HG03039 (cell line): ENCODE results near the gene WNT7A.
"Not testable (repeated sequence)": the region's sequence is repeated elsewhere in the genome, so short reads cannot be mapped to it uniquely, and the experiment has no call there.

Source experiments
- ATAC-seq: cut with Tn5 transposase; IDR thresholded peaks from one replicate; pipeline ENCODE4 v1.9.1; 2021; ENCODE audit warnings: mild to moderate bottlenecking, moderate library complexity; ENCODE audit not compliant: unreplicated experiment

The WNT7A gene

DNA sequence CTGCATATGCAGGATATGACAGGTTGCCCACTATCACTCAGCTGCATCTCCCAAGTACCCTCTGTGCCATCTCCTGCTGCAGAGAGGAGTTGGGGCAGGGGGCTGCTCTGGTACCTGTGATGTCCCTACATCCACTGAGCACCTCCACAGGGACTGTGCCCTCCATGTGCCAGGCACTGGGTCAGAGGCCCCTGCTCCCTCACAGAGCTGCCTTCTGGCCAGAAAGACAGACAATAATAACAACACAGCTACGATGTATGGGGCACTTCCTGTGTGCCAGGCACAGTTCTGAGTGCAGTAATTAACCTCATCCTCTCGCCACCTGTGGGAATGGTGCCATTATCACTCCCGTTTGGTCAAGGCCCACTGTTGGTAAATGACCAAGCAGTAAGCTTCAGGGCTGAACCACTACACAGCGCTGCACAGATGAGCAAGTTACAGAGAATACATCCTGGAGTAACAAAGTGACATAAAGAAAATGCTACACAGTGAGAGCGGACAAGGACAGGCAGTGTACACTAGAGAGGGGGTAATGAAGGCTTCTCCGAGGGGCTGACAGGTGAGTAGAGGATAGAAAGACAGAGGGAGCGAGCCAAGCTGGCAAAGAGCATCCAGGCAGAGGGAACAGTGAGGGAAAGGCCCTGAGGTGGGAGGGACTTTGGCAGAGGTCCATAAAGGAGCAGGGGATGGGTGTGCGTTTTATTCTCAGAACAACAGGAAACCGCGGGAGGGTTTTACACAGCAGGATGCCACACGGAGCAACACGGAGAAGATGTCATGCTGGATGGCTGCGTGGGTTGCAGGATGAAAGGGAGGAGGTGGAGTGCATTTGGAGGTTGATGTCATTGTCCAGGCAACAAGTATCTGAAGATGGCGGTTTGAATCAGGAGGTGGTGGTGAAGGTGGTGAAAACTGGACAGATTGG lies 13.6 kb downstream of the WNT7A start:
- ATAC-seq, result no peak

DNA sequence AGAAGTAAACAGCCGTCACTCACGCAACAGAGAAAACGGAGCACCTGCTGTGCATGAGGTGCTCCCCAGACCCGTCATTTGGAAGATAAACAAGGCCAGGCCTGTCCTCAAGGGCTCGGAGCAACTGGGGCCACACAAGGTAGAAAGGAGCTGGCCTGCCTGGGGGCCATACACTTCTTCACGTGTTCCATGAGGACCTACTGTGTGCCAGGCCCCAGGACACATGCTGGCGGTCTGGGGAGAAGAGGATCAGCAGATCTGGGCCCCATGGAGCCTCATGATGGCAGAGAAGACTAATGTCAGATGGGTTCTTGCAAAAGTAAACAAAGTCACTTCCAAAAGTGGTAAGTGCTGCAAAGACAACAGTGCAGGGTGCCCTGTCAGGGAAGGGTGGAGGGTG lies 14.3 kb downstream of the WNT7A start:
- ATAC-seq, result no peak

- no peak for ATAC-seq
Observed at GRCh38 chr3:13865106-13865505, 14.8 kb downstream of the WNT7A start.

GRCh38 chr3:13863965-13864595 lies 15.8 kb downstream of the WNT7A start:
- no peak for ATAC-seq

DNA sequence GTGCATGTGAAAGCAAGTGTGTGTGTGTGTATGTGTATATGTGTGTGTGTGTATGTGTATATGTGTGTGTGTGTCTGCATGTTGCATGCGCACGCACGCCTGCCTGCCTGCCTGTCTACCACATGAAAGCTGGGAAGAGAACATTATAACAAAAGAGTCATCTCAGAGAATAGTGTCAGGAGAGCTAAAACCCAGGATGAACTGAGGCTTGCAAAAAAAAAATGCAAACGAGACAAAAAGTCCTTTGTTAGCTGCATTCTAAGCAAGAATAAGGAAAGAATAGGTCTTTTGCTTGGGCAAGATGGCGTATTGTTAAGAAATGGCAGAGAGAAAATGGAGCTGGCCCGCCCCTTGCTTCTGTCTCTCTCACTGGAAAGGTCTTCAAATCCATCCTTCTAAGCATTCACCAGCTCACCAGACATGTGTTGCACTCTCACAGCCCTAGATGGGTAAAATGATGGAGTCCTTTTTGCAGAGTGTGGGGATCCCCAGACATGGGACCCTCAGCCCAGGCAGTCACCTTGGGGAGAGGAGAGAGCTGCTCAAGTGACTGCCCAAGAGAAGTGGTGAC lies 16.4 kb downstream of the WNT7A start:
- ATAC-seq, result no peak

DNA sequence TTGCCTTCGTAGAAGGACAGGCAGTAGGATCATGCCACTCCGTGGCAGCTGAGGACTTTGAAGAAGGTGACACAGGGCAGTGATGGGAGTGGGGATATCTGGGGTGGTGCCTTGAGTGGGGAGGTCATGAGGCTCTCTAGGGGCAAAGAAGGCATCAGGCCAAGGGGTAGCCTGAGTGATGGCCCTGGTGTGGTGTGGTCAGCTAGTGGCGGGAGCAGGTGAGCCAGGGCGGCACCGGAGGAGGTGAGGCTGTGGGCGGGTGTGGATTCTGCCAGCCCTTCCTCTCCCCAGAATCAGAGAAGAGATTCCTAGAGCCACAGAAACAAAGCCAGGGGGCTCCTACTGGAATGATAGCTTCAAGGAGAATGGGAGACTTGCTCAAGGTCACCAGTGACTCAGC lies 18.4 kb downstream of the WNT7A start:
- no peak for ATAC-seq

DNA sequence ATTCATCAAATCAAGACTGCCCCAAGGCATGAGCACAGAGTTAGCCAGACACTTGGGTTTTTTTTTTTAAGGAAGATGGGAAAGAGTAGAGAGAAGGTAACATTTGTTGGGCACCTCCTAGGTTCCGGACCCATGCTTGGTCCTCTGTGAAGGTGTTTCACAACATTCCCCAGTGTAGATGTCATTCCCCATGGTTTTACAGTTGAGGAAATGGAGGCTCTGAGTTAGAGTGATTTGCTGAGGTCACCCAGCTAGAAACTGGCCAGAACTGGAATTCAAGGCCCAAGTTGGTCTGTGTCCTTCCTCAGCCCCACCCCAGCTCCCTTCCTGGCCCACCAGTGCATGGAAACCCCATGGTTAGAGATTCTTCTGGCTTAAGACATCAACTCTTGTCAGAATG lies 19.9 kb downstream of the WNT7A start:
- no peak for ATAC-seq

DNA sequence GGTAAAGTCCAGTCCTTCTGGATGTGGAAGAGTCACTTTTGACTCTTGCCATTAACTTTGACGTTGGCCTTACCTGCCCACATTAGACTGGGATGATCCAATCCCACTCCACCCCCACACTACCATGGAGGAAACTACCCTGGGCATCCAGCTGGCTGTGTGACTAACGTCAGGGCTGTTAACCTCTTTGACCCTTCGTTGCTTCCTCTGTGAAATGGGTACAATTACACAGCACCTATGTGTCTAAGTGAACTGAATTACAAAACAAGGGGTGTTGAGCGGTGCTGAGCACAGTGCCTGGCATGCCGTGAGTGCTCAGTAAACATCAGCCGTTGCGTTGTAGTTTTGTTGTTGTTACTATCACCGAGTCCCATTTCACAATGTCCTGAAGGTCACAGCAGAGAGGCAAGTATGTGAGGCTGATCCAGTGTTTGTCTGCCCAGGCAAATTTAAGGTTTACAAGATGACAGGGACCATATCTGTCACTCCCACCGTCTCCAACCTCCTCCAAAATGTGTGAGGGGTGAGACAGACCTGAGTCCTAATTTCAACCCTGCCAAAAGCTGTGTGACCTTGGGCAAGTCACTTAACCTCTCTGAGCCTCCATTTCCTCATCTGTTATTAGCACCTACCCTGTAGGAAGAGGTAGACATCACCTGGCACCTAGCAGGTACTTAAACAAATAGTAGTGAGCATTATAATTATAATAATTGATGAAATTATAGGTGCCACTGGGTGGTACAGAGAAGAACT lies 20.9 kb downstream of the WNT7A start:
- ATAC-seq, result no peak

GRCh38 chr3:13857702-13858380 lies 22.0 kb downstream of the WNT7A start:
- ATAC-seq, result no peak

- ATAC-seq, result not testable (repeated sequence)
Observed at GRCh38 chr3:13856628-13857027, 23.2 kb downstream of the WNT7A start.

DNA sequence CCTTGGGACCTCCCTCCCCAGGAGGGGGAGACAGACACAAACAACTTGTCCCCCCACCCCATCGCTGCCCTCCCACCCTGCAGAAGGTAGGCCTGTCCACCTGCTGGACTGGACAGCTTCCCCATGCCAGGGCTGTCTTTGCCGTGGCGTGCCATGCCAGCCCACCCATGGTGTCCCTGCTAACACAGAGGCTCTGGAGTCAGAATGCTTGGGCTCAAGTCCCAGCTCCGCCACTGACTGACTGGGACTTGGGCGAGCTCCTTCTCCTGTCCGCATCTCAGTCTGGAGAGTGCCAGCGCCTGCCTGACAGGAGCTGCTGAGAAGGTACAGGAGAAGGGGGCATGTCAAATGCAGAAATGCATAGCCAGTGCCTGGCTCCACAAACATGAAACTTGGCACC lies 23.9 kb downstream of the WNT7A start:
- no peak for ATAC-seq

- ATAC-seq, result no peak
Observed at GRCh38 chr3:13854492-13854891, 25.4 kb downstream of the WNT7A start.

DNA sequence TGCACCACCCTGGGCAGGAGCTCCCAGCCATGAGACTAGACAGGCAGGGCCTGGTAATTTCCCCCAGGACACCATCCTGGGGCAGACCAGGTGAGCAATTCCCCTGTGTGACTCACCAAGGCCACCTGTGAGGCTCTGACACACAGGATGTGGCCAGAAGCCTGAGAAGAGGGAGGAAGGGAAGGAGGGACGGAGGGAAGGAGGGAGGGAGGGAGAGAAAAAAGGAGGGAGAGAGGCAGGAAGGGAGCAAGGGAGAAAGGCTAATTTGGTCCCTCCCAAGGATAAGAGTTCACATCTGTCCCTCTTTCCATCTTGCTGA lies 25.9 kb downstream of the WNT7A start:
- ATAC-seq, result no peak

DNA sequence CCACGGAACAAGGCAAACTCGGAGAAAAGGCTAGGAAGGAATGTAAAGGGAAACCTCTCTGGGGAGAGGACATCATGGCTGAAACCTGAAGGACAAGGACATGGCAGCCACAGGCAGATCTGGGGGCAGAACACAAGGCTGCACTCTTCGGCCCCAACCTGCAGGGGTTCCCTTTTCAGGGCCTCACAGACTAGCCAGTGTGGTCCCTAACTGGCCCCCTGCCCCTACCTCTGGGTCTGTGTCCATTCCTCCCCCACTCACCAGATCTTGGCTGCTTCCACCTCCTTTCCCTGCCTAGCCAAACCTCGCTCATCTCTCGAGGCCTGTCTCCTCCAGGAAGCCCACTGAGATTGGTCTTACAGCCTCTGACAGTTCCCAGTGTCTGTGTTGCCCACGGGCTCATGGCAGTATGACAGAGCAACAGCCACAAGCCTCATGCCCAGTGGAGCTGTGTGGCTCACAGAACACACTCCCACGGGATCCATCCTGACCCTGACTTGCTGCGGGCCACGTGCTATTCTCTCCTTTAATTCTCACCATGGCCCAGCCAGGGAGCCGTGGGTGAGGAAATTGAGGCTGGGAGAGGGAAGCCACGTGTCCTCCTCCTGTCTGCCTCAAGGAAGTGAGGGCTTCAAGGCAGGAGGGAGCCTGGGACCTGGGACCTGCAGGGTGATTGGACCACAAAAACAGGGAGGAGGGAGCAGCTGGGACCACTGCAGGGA lies 26.5 kb downstream of the WNT7A start:
- no peak for ATAC-seq

GRCh38 chr3:13852638-13853009 lies 27.2 kb downstream of the WNT7A start:
- no peak for ATAC-seq

GRCh38 chr3:13851997-13852637 lies 27.8 kb downstream of the WNT7A start:
- ATAC-seq, result no peak

GRCh38 chr3:13851091-13851849 lies 28.6 kb downstream of the WNT7A start:
- no peak for ATAC-seq

- no peak for ATAC-seq
Observed at GRCh38 chr3:13850161-13850945, 29.5 kb downstream of the WNT7A start.
